GM12878 (cell line): ENCODE results near the gene SESN1.

ENCODE experiments used
- BCL11A ChIP-seq: IDR thresholded peaks from 2 replicates; pipeline ENCODE4 v1.6.1; 2011; ENCODE audit warnings: low read depth, low read length
- HDGF ChIP-seq: fragments of 450-650 bp; IDR thresholded peaks from 2 replicates; pipeline ENCODE4 v1.6.1; 2016; ENCODE audit warnings: antibody characterized with exemption
- JUNB ChIP-seq: IDR thresholded peaks from 2 replicates; pipeline ENCODE4 v1.6.1; 2016; ENCODE audit warnings: antibody characterized with exemption, mild to moderate bottlenecking
- PML ChIP-seq: IDR thresholded peaks from 2 replicates; pipeline ENCODE4 v1.6.1; 2012; ENCODE audit warnings: low read length, inconsistent platforms
- POLR2A ChIP-seq: IDR thresholded peaks from 2 replicates; pipeline ENCODE4 v1.6.1; 2011; ENCODE audit warnings: low read depth, mild to moderate bottlenecking, low read length
- POLR2AphosphoS5 ChIP-seq: IDR thresholded peaks from 2 replicates; pipeline ENCODE4 v1.6.1; 2011; ENCODE audit warnings: mild to moderate bottlenecking, low read length, inconsistent platforms
- RCOR1 ChIP-seq: conservative IDR thresholded peaks from 2 replicates; pipeline ENCODE4 v1.6.1; 2012; ENCODE audit warnings: low read depth, low read length, improper control_type of control experiment
- SRF ChIP-seq, 2 experiments: IDR thresholded peaks; 2 replicates each; pipeline ENCODE4 v1.6.1; 2011; ENCODE audit warnings: low read depth in 2 of 2, low read length in 2 of 2, mild to moderate bottlenecking in 1 of 2, moderate library complexity in 1 of 2
- TF ChIP-seq, protein P1 (sequence below), 3 experiments: IDR thresholded peaks in 2 of 3; conservative IDR thresholded peaks in 1 of 3; 2 replicates each; pipeline ENCODE4 v1.5.1; 2011; ENCODE audit warnings: low read depth in 3 of 3, low read length in 3 of 3, mild to moderate bottlenecking in 3 of 3, control low read depth in 2 of 3, moderate library complexity in 2 of 3, inconsistent platforms in 1 of 3, mixed read lengths in 1 of 3; ENCODE audit not compliant: control insufficient read depth in 2 of 3, insufficient read depth in 1 of 3; ENCODE audit errors: extremely low read depth in 1 of 3
- TF ChIP-seq, protein P2 (sequence below): fragments of 450-650 bp; IDR thresholded peaks from 2 replicates; pipeline ENCODE4 v1.6.1; 2018; ENCODE audit warnings: mild to moderate bottlenecking, low read depth, moderate library complexity; ENCODE audit not compliant: partially characterized antibody
- TF ChIP-seq, protein P3 (sequence below): IDR thresholded peaks from 2 replicates; pipeline ENCODE4 v1.6.1; 2012; ENCODE audit warnings: low read length, inconsistent platforms

DNA sequence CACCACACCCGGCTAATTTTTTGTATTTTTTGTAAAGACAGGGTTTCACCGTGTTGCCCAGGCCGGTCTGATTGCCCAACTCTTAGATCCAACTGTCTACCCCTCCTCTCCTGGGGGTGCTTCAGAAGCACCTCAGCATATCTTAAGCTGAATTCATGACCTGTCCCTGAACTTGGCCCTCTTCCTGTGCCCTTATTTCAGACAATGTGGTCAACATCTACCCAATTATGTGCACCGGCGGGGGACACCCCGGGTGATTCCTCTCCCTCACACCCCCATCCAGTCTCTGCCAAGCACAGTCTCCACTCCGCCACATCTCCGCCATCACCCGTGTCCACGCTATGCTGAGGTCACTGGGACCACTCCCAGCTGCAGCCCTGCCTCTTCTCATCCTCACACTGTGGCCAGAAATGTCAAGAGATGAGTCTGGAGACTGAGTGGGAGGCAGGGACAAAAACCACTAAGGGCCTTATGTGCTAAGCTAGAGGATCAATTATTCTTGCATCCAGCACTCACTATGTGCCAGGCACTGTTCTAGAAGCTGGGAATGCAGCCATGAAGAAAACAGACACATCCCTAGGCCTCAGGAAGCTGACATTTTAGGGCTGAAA, 134.6 kb downstream of the SESN1 start:
- TF ChIP-seq JUNB (no peak), POLR2A (no peak), RCOR1 (no peak), HDGF (no peak), POLR2AphosphoS5 (no peak), SRF (IDR thresholded peaks at IDR 0.05; ENCODE audit: low read depth in 2 of 2, low read length in 2 of 2) (no peak), BCL11A (no peak), PML (no peak)
- TF ChIP-seq, protein P1, sequence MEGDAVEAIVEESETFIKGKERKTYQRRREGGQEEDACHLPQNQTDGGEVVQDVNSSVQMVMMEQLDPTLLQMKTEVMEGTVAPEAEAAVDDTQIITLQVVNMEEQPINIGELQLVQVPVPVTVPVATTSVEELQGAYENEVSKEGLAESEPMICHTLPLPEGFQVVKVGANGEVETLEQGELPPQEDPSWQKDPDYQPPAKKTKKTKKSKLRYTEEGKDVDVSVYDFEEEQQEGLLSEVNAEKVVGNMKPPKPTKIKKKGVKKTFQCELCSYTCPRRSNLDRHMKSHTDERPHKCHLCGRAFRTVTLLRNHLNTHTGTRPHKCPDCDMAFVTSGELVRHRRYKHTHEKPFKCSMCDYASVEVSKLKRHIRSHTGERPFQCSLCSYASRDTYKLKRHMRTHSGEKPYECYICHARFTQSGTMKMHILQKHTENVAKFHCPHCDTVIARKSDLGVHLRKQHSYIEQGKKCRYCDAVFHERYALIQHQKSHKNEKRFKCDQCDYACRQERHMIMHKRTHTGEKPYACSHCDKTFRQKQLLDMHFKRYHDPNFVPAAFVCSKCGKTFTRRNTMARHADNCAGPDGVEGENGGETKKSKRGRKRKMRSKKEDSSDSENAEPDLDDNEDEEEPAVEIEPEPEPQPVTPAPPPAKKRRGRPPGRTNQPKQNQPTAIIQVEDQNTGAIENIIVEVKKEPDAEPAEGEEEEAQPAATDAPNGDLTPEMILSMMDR (IDR thresholded peaks at IDR 0.05 in 2 of 3, conservative IDR thresholded peaks at IDR 0.05 in 1 of 3; ENCODE audit: control insufficient read depth in 2 of 3, extremely low read depth in 1 of 3, insufficient read depth in 1 of 3, low read depth in 3 of 3, low read length in 3 of 3) = no peak
- TF ChIP-seq, protein P2, sequence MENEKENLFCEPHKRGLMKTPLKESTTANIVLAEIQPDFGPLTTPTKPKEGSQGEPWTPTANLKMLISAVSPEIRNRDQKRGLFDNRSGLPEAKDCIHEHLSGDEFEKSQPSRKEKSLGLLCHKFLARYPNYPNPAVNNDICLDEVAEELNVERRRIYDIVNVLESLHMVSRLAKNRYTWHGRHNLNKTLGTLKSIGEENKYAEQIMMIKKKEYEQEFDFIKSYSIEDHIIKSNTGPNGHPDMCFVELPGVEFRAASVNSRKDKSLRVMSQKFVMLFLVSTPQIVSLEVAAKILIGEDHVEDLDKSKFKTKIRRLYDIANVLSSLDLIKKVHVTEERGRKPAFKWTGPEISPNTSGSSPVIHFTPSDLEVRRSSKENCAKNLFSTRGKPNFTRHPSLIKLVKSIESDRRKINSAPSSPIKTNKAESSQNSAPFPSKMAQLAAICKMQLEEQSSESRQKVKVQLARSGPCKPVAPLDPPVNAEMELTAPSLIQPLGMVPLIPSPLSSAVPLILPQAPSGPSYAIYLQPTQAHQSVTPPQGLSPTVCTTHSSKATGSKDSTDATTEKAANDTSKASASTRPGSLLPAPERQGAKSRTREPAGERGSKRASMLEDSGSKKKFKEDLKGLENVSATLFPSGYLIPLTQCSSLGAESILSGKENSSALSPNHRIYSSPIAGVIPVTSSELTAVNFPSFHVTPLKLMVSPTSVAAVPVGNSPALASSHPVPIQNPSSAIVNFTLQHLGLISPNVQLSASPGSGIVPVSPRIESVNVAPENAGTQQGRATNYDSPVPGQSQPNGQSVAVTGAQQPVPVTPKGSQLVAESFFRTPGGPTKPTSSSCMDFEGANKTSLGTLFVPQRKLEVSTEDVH = no peak
- TF ChIP-seq, protein P3, sequence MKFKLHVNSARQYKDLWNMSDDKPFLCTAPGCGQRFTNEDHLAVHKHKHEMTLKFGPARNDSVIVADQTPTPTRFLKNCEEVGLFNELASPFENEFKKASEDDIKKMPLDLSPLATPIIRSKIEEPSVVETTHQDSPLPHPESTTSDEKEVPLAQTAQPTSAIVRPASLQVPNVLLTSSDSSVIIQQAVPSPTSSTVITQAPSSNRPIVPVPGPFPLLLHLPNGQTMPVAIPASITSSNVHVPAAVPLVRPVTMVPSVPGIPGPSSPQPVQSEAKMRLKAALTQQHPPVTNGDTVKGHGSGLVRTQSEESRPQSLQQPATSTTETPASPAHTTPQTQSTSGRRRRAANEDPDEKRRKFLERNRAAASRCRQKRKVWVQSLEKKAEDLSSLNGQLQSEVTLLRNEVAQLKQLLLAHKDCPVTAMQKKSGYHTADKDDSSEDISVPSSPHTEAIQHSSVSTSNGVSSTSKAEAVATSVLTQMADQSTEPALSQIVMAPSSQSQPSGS = no peak
